Neural progenitor cell (in vitro differentiated cells): ENCODE results near the gene IP6K1. TPM values are rescaled to one million over a fixed set of nuclear protein-coding genes. Genes with fewer than 3 reads are reported as not detected.
"Not testable (repeated sequence)": the region's sequence is repeated elsewhere in the genome, so short reads cannot be mapped to it uniquely, and the experiment has no call there.

Experiments
- DNase-seq: peaks from one replicate; pipeline ENCODE4 v3.0.0-alpha.2; 2016; ENCODE audit warnings: low spot score
- H2AFZ ChIP-seq: fragments of 200-600 bp; sonication (generic); replicated peaks from 2 replicates; pipeline ENCODE4 v1.6.1; 2016; ENCODE audit warnings: antibody characterized with exemption
- H3F3A ChIP-seq: fragments of 200-600 bp; sonication (generic); 2 replicates; pipeline ENCODE4 v1.6.1; 2016; ENCODE audit warnings: antibody characterized with exemption, low read depth
- H3K27ac ChIP-seq: fragments of 200-600 bp; sonication (generic); 2 replicates; pipeline ENCODE4 v1.5.1; 2016; ENCODE audit warnings: mild to moderate bottlenecking
- H3K27me3 ChIP-seq: fragments of 200-600 bp; sonication (generic); 2 replicates; pipeline ENCODE4 v1.6.1; 2016; ENCODE audit warnings: mild to moderate bottlenecking, moderate library complexity
- H3K36me3 ChIP-seq: fragments of 200-600 bp; sonication (generic); 2 replicates; pipeline ENCODE4 v1.5.1; 2016
- H3K4me1 ChIP-seq: fragments of 200-600 bp; sonication (generic); 2 replicates; pipeline ENCODE4 v1.6.1; 2016; ENCODE audit warnings: mixed run types
- H3K4me2 ChIP-seq: fragments of 200-600 bp; sonication (generic); 2 replicates; pipeline ENCODE4 v1.6.1; 2016
- H3K4me3 ChIP-seq: fragments of 200-600 bp; sonication (generic); 2 replicates; pipeline ENCODE4 v1.5.1; 2016
- H3K79me2 ChIP-seq: fragments of 200-600 bp; sonication (generic); 2 replicates; pipeline ENCODE4 v1.6.1; 2016; ENCODE audit warnings: low read depth
- H3K9ac ChIP-seq: fragments of 200-600 bp; sonication (generic); 2 replicates; pipeline ENCODE4 v1.6.1; 2016
- H3K9me3 ChIP-seq: fragments of 200-600 bp; sonication (generic); 2 replicates; pipeline ENCODE4 v1.5.1; 2016; ENCODE audit warnings: low read depth
- H4K20me1 ChIP-seq: fragments of 200-600 bp; sonication (generic); 2 replicates; pipeline ENCODE4 v1.6.1; 2016; ENCODE audit warnings: low read depth
- H3K27ac Mint-ChIP-seq: 3 replicates; pipeline ENCODE4 v1.8.0; 2021; ENCODE audit warnings: mixed read lengths
- H3K27me3 Mint-ChIP-seq: 2 replicates; pipeline ENCODE4 v1.8.0; 2022; ENCODE audit warnings: low read depth, mild to moderate bottlenecking, inconsistent platforms, moderate library complexity, mixed read lengths; ENCODE audit not compliant: insufficient read depth
- H3K36me3 Mint-ChIP-seq: 3 replicates; pipeline ENCODE4 v1.8.0; 2021; ENCODE audit warnings: mixed read lengths
- H3K4me1 Mint-ChIP-seq: 3 replicates; pipeline ENCODE4 v1.8.0; 2021; ENCODE audit warnings: mixed read lengths
- H3K4me3 Mint-ChIP-seq: 3 replicates; pipeline ENCODE4 v1.8.0; 2021; ENCODE audit warnings: mild to moderate bottlenecking, moderate library complexity, mixed read lengths
- H3K9me3 Mint-ChIP-seq: 3 replicates; pipeline ENCODE4 v1.8.0; 2020; ENCODE audit warnings: mixed read lengths
- EZH2phosphoT487 ChIP-seq: fragments of 200-600 bp; sonication (generic); IDR thresholded peaks from 2 replicates; pipeline ENCODE4 v1.6.1; 2017; ENCODE audit warnings: antibody characterized with exemption
- total RNA-seq: library from RNA; depleted of rRNA; stranded (reverse); fragments of >200 nt; gene quantifications from 2 replicates; pipeline ENCODE4 v1.2.3, GENCODE V29; 2015; ENCODE audit warnings: low replicate concordance
- TF ChIP-seq, protein P1 (sequence below): fragments of 200-600 bp; sonication (generic); IDR thresholded peaks from 2 replicates; pipeline ENCODE4 v1.5.1; 2017; ENCODE audit warnings: antibody characterized with exemption, mild to moderate bottlenecking

The IP6K1 gene
- total RNA-seq, 1 donor from 2014 or later = 26.3 TPM

DNA sequence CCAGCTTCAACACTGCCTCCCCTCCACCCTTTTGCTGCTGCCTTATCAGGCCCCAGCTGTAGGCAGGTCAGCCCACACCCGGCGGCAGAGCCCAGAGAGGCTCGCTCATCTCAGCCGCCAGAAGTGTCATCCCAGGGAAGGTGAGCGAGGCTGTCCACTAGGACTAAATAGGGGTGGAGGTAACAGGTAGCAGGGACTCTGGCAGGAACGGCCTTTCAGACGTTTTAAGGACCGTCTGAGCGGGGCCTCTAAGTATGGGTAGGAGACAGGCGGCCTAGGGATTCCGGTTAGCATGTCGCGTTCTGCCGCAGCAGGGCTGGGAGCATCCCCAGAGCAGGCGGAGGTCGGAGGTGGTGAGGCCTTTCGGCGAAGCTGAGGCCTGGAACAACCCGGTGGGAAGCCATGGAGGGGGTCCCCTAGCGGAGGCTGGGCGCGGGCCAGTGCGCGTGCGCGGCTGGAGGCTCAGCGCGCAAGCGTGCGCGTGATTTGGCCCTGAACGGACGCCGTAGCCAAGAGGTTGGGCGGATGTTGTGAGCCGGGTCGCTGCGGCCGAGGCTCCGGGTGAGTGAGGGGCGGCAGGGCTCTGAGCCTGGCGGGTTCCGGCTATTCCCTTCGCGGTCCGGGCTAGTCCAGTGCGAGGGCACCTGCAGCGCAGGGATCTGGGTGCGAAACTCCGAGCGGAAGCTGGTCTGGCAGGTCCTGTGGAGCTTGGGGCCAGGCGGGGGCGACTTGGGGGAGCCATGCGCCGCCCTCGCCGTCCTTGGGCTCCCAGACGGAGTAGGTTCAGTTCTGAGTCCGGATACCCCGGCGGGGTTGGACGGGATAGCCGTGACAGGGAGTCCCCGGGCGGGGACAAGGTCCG, 97.1 kb downstream of the IP6K1 start, which contains the start of the genes MST1 and RNF123:
MST1 (minus strand) TSS at position 429 of the 862 bp plus-strand sequence. CDS start 783 bp downstream, outside the sequence.
RNF123 (plus strand) TSS at position 512 of the 862 bp plus-strand sequence. CDS start 1,609 bp downstream, outside the sequence.
- peak within 1 kb of the TSS; percentile 75 for H2AFZ ChIP-seq
- peaks cover 19% of the 10 kb centered on the region for H3K27me3 ChIP-seq
- DNase-seq = peak; percentile 97
- peak within 1 kb of the TSS; percentile 73 for H3K4me3 ChIP-seq
- no peaks in the 10 kb centered on the region for H3K9me3 ChIP-seq
- peak within 1 kb of the TSS; percentile 99 for H3K27ac Mint-ChIP-seq
- no peaks in the 10 kb centered on the region for H3K36me3 ChIP-seq
- H3K4me3 Mint-ChIP-seq = peak within 1 kb of the TSS; percentile 95
- H3F3A ChIP-seq = peaks cover 19% of the 10 kb centered on the region
- TF ChIP-seq, protein P1, sequence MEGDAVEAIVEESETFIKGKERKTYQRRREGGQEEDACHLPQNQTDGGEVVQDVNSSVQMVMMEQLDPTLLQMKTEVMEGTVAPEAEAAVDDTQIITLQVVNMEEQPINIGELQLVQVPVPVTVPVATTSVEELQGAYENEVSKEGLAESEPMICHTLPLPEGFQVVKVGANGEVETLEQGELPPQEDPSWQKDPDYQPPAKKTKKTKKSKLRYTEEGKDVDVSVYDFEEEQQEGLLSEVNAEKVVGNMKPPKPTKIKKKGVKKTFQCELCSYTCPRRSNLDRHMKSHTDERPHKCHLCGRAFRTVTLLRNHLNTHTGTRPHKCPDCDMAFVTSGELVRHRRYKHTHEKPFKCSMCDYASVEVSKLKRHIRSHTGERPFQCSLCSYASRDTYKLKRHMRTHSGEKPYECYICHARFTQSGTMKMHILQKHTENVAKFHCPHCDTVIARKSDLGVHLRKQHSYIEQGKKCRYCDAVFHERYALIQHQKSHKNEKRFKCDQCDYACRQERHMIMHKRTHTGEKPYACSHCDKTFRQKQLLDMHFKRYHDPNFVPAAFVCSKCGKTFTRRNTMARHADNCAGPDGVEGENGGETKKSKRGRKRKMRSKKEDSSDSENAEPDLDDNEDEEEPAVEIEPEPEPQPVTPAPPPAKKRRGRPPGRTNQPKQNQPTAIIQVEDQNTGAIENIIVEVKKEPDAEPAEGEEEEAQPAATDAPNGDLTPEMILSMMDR = peak; percentile 34
- TF ChIP-seq EZH2phosphoT487 = no peak
- peaks cover 18% of the 10 kb centered on the region for H3K79me2 ChIP-seq
- peaks cover 4% of the 10 kb centered on the region for H3K36me3 Mint-ChIP-seq
- H4K20me1 ChIP-seq = peaks cover 5% of the 10 kb centered on the region
- H3K9me3 Mint-ChIP-seq = no peaks in the 10 kb centered on the region
- H3K4me2 ChIP-seq = peak within 1 kb of the TSS; percentile 91
- peaks cover 20% of the 10 kb centered on the region for H3K4me1 Mint-ChIP-seq
- H3K4me1 ChIP-seq = peaks cover 8% of the 10 kb centered on the region
- no peaks in the 10 kb centered on the region for H3K27me3 Mint-ChIP-seq
- no peak within 1 kb of the TSS for H3K27ac ChIP-seq
- H3K9ac ChIP-seq = peak within 1 kb of the TSS; percentile 66

DNA sequence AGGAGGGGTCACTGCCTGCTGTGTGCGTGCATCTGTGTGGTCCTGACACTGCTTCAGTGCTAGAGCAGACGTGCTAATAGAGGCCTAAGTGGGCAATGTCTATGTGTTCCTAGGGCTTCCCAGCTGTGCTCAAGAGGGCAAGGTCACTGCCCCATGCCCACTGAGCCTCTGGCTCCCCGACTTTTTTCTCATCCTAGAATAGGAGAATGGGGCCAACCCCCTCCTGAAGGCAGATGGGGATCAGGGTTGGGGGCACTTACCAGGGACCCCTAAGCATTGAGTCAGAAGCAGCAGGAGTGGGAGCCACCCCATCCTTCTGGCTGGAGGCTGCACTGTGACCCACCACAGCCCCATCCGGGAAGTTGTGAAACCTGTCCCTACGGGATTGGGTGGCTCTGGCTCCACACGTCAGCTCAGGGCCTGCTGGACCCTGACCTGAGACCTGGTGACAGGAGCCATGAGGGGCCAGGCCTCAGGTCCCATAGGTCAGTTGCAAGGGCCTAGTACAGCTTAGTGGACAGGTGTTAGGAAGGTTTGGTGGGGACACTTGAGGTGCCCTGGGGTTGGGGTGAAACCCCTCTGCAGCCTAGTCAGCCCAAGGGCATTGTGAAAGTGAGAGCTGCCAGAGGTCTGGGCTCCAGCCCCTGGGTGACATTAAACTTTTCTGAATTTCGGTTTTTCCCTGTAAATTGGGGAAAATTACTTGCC, 97.8 kb downstream of the IP6K1 start:
- Mint-ChIP-seq H3K4me1 (peaks cover 20% of the 10 kb centered on the region), H3K4me3 (peak overlapping the region; percentile 95)
- peak overlapping the region; percentile 75 for H2AFZ ChIP-seq
- H3K4me3 ChIP-seq = peak overlapping the region; percentile 73
- H3K36me3 ChIP-seq, DNase-seq, H3K27ac ChIP-seq, H3K27me3 Mint-ChIP-seq, H3K27ac Mint-ChIP-seq, H4K20me1 ChIP-seq, H3K9me3 ChIP-seq, H3K4me1 ChIP-seq, H3K36me3 Mint-ChIP-seq, H3K9me3 Mint-ChIP-seq: not testable (repeated sequence)
- H3K27me3 ChIP-seq = peaks cover 19% of the 10 kb centered on the region
- peaks cover 18% of the 10 kb centered on the region for H3K79me2 ChIP-seq
- H3K9ac ChIP-seq = peak overlapping the region; percentile 59
- H3K4me2 ChIP-seq = peak overlapping the region; percentile 91
- H3F3A ChIP-seq = peaks cover 19% of the 10 kb centered on the region

DNA sequence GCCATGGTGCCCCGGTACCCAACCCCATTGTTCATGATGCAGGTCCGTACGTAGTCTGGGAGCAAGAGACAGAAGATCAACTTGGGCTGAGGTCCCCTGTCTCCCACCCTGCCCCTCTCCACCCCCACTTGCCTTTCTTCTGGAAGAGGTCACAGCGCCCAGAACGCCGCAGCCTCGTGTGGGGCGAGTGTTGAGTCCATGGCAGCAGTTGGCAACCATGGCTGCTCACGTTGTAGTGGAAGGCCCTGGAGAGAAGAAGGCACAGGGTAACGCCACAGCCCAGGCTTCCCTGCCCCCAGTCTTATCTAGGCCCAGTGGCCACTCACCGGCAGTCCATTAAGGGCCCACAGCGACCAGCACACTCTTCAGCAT, 98.9 kb downstream of the IP6K1 start:
- Histone ChIP-seq H3K4me3 (peak overlapping the region; percentile 41), H3F3A (peaks cover 19% of the 10 kb centered on the region), H3K79me2 (peaks cover 14% of the 10 kb centered on the region), H3K4me2 (peak overlapping the region; percentile 68), H3K27me3 (peaks cover 19% of the 10 kb centered on the region)
- not testable (repeated sequence) for H3K27me3 Mint-ChIP-seq, H4K20me1 ChIP-seq, H3K9ac ChIP-seq, H3K27ac ChIP-seq, H3K4me1 ChIP-seq, DNase-seq, H3K9me3 ChIP-seq, H3K36me3 Mint-ChIP-seq, H3K36me3 ChIP-seq, H3K9me3 Mint-ChIP-seq, H2AFZ ChIP-seq, H3K27ac Mint-ChIP-seq
- Mint-ChIP-seq H3K4me1 (peaks cover 20% of the 10 kb centered on the region), H3K4me3 (peak overlapping the region; percentile 71)

DNA sequence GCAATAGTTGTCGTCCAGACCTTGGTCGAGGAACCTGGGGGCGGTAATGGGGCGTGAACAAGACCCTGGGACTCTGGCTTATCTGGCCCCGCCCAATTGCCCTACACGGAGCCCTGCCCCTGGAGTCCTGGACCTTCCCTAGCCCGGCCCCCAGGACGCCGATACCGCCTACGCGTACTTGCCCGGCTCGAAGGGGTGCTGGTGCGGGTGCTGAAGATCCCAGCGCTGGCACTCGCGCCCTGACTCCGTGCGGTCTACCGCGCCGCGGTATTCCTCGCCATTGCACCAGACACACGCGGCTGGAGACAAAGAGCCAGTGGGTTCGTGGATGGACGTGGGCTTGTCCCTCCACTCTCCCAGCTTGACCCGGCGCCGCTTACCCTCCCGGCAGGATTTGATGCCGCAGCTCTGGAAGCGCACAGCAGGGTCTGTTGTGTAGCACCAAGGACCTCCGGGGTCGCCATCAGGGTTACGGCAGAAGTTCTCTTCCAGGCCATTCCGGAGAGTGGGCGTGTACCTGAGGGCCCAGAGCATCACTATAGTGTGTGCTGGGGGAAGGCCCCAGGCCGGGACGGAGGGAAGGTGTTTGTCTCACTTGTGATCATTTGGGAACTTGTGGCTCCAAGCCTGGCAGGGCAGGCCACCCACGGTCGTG, 99.4 kb downstream of the IP6K1 start:
- not testable (repeated sequence) for H3K9me3 Mint-ChIP-seq, H3K27ac Mint-ChIP-seq, H3K9ac ChIP-seq, H3K9me3 ChIP-seq, H3K36me3 Mint-ChIP-seq, H4K20me1 ChIP-seq, H3K4me1 ChIP-seq, H3K36me3 ChIP-seq, H3K27ac ChIP-seq, H3K27me3 Mint-ChIP-seq
- Histone ChIP-seq H3F3A (peaks cover 19% of the 10 kb centered on the region), H3K79me2 (peaks cover 13% of the 10 kb centered on the region), H3K4me2 (peak overlapping the region; percentile 68), H3K4me3 (peak overlapping the region; percentile 41), H3K27me3 (peaks cover 19% of the 10 kb centered on the region), H2AFZ (peak overlapping the region; percentile 27)
- DNase-seq = peak; percentile 79
- peak overlapping the region; percentile 71 for H3K4me3 Mint-ChIP-seq
- H3K4me1 Mint-ChIP-seq = peaks cover 20% of the 10 kb centered on the region
